GM08714 (cell line): ENCODE data around the gene SLC22A23.
"Not testable (repeated sequence)": the region's sequence is repeated elsewhere in the genome, so short reads cannot be mapped to it uniquely, and the experiment has no call there.

ENCODE experiments used
- H3K4me3 ChIP-seq: fragments of 200-500 bp; sonication (Bioruptor generic); 2 replicates; pipeline ENCODE4 v1.5.1; 2014; ENCODE audit warnings: mild to moderate bottlenecking, low read length, inconsistent platforms
- ZNF274 ChIP-seq: IDR thresholded peaks from 2 replicates; pipeline ENCODE4 v1.6.1; 2012; ENCODE audit warnings: mild to moderate bottlenecking, low read depth, low read length

Gene SLC22A23

DNA sequence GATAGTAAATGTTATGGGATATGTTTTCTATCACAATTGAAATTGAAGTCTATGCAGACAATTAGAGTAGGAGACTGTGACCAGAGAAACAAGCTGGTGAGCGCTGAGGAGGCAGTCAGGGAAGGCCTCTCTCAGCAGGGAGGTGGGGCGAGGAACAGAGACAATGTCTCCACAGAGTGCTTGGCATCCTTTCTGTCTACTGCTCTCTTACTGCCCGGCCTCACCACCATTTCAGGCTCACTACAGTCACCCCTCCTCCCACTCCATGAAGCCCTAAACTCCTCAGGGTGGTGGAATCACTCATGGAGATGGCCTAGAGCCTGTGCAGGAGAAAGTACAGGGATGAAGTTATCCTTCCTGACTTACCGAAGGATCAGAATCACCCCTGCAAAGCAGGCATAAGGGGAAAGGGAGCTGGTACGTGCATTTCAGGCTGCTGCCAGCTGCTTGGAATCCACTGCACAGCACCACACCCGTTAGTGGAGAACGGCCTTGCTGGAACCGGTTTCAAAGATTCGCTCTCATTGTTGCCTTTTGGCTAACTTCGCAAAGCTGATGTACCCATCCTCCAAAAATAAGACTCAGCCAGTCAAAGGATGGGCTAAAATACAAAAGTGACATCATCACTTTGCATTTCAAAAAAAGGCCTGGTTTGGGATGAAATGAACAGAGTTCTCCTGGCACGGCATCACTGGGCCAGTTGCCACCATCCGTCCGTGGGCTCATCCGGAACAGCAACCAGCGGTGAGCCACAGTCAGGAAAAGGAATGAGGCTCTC lies 67.3 kb downstream of the SLC22A23 start:
- no peak overlapping the region for H3K4me3 ChIP-seq
- TF ChIP-seq ZNF274: no peak

DNA sequence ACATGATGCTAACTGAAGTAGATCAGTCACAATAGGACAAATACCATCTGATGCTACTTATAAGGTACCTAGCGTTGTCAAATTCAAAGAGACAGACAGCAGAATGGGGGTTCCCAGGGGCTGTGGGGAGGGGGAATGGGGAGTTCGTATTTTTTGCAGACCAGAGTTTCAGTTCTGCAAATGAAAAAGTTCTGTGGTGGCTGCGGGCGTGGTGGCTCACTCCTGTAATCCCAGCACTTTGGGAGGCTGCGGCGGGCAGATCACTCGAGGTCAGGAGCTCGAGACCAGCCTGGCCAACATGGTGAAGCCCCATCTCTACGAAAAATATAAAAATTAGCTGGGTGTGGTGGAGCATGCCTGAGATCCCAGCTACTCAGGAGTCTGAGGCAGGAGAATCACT lies 68.1 kb downstream of the SLC22A23 start:
- no peak for TF ChIP-seq ZNF274

DNA sequence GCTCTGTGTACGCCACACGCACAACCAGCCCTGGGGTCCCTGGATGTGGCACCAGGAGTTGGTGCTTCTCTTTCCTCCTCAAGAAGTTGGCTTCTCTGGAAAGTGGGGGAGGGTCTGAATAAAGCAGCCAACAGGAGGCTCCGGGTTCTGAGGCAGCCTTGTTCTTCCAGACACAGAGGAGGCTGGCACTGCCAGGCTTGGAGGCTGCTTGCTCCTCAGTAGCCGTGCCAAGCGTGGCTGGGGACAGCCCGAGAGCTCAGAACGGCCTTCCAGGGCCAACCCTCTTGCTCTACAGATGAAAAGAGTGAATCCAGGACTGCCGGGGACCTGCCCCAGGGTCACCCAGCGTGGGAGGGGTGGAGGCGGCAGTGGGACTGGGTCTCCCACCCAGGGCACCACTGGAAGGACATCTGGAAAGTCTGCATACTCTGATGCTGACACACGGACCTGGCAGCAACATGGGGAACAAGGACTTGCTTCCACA lies 70.4 kb downstream of the SLC22A23 start:
- TF ChIP-seq ZNF274: no peak
- H3K4me3 ChIP-seq: no peak overlapping the region

More for the DNA sequence above, 68.1 kb downstream of the SLC22A23 start:
- no peak overlapping the region for H3K4me3 ChIP-seq

DNA sequence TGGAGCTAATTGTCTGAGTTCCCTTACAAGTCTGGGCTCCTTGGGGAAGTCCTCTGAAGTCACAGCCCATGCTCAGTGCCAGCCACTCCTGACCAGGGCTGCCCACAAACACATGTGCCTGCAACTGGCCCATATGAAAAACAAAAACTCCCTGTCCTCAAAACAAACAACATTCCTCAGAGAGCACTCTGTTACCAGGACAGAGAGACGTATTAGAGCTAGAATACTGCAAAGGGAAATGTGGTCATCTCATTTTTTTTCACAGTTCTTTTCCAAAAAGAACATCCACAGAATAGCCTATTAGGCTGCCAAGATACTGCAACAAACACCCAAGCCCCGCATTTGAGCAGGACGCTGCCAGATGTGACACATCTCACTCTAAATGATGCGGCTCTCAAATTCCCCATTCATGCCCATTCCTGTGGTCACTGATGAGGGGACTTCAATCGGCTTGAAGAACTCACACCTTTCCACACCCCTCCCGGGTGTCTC lies 71.1 kb downstream of the SLC22A23 start:
- H3K4me3 ChIP-seq: no peak overlapping the region
- no peak for TF ChIP-seq ZNF274

DNA sequence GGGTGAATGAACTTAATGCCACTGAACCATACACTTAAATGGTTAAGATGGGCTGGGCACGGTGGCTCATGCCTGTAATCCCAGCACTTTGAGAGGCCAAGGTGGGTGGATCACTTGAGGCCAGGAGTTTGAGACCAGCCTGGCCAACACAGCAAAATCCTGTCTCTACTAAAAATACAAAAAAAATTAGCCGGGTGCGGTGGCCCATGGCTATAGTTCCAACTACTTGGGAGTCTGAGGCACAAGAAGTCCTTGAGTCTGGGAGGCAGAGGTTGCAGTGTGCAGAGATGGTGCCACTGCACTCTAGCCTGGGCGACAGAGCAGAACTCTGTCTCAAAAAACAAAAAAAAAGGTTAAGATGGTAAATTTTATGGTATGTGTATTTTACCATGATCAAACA lies 71.7 kb downstream of the SLC22A23 start:
- not testable (repeated sequence) for H3K4me3 ChIP-seq

DNA sequence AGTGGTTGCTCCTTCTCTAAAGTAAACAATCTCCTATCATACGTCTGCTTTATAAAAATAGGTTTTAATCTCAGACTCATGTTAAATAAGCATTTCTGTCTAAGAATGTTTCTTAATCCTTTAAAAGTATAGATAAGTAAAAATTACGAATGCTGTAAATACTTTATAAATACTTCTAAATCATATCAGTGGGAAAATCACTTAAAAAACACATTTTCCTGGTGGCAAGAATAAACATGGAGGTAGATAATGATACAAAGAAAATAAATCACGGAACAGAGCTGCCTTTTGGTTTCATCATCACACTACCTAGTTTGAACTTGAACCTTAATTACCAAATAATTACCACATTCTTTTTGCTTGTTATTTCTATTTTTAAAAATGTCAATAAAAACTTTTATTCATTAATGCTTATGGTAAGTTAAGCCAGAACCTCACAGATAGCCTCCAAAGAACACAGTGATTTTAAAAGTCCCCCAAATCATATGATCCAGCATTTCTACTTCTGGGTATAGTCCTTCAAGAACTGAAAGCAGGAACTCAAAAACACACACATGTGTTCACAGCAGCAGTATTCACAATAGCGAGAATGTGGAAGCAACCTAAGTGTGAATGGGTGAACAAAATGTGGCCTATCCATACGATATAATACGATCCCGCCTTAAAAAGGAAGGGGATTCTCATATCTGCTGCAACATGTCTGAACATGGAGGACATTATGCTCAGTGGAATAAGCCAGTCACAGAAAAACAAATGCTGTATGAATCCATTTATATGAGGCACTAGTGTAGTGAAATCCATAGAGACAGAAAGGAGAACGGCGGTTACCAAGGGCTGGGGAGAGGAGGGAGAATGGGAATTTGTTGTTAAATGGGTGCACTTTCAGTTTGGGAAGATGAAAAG lies 72.4 kb downstream of the SLC22A23 start:
- no peak for TF ChIP-seq ZNF274
- H3K4me3 ChIP-seq: no peak overlapping the region

DNA sequence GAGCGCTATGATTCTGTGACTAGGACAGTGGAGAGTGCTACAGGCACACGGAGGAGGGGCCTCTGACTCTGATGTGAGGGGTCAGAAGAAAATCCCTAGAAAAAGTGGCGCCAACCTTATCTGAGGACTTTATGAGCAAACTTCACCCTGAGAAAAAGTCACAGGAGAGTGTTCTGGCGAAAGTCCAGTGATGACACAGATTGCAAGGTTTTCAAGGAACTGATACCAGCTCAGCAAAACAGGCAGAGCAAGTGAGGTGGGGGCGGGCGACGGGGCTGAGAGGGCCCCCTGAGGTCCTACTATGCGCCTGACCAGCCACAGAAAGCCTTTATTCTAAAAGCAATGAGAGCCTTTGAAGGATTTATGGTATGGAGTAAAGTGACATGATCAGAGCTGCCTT lies 73.3 kb downstream of the SLC22A23 start:
- no peak for TF ChIP-seq ZNF274
- H3K4me3 ChIP-seq: no peak overlapping the region

DNA sequence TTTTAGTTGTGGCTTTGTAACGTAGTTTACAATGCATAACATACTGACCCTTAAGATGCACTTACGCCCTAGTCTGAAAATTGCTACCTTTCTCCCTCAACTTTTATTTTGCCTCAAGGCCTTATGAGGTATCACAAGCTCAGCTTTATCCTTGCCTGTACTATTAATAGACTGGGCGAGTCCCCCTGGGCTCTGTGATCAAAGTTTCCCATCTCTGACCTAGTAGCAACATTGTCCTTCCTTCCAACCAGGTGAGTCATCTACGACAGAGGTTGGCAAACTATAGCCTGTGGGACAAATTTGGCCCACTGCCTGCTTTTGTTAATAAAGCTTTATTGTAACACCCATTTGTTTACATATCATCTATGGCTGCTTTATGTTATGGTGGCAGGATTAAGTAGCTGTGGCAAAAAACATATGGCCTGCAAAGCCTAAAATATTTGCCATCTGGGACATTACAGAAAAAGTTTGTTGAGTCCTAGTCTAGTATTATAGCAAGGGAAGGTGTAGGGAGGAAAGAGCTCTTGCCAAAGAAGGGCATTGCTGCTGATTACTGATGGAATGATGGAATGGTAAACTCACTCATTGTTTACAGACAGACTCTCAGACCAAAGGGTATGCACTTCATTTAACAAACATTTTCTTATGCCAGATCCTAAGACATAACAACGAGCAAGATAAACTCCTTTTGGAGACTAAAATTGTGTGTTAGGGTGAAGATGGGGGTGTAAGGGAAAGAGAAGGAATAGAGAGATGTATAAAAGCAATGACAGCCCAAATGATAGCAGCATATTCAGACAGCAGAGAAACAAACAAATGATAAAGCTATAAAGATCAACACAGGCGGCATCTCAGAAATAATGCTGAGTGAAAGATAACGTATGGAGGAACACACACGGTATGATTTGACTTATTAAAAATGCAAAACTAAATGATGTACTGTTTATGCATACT lies 74.2 kb downstream of the SLC22A23 start:
- no peak overlapping the region for H3K4me3 ChIP-seq
- no peak for TF ChIP-seq ZNF274

DNA sequence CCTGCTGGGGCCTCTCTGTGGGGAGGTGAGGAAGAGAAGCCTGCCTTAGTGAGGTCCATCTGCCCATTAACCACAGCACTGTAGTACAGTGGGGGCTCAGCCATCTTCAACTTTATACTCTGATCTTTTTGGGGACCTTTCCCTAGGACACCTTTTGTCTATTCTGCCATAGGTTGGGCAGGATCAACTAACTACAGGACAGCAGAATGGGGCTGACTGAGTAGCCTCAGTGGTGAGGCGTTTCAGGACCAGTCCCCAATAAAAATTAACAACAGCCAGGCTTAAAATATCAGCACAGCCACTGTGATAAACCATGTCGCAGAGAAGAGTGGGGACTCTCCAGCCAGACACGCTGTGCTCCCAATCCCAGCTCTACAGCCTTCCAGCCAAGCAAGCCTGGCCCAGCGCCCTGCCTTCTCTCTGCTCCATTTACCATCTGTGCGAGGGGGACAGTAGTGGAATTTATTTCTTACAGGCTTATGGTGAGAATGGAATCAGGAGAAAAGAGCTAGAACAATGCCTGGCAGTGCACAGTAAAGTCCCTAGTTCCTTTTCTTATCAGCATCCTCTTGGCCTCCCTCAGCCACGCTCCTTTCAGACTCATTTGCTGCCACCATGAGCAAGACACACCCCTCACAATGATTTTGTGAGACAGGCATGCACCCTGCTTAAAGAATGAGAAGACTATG lies 75.5 kb downstream of the SLC22A23 start:
- no peak overlapping the region for H3K4me3 ChIP-seq
- TF ChIP-seq ZNF274: no peak

DNA sequence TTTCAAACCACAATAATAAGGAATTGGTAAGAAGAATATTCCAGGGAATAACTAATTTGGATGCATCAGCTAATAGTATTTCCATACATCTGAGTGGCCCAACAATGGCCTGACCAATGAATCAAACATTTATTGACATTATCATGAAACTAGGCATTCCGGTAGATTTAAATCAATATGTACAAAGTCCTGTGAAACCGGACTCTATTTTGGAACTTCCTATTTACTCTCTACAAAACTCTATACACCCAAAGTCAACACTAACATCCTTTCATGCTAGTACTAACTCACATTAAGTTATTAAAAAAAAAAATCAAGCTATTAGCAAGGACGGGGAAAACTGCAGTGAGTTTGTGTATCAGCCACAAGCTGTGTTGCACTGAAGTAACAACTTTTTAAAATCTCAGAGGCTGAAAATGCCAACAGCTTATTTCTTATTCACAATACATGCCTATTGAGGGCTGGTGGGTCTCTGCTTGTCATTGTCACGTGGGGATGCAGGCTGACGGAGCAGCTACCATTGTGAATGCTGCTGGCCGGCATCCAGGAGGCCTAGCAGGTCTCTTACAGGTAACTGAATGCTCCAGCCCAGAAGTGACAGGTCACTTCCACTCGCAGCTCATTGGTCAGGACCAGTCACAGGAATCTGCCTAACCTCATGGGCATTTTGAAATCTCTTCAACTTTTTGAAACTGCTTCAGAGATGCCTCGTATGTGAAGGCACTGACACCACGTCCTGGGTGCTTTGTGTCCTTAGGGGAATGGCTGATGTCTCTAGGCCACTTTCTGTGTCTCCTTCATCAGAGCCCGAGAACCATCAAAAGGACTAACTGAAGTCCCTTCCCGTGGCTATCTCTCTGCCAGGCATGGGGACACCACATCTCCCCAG lies 76.3 kb downstream of the SLC22A23 start:
- no peak for TF ChIP-seq ZNF274
- no peak overlapping the region for H3K4me3 ChIP-seq

DNA sequence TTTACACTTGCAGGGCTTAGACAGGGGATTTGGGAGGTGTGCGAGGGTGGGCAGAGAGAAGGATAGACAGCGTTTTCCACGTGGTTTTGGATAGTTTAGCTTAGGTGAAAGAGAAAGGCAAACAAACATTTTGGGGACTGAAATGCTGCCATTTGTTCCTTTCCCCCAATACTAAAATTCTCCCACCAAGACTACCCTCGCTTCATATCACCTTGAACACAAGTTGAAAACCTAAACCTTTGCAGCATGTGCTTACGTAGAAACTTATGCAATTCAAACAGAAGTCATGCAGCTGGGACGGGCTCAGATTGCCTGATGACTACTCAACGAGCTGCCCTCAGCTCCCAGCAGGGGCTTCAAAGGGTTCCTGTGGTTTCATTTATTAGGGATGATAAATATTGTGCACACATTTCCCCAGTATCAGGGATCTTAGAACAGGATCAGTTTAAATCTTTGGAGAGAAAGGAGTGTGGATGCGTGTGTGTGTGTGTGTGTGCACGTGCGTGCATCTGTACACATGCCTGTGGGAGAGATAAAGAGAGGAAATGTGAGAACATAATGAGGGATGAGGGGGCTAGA lies 77.3 kb downstream of the SLC22A23 start:
- TF ChIP-seq ZNF274: no peak
- no peak overlapping the region for H3K4me3 ChIP-seq

DNA sequence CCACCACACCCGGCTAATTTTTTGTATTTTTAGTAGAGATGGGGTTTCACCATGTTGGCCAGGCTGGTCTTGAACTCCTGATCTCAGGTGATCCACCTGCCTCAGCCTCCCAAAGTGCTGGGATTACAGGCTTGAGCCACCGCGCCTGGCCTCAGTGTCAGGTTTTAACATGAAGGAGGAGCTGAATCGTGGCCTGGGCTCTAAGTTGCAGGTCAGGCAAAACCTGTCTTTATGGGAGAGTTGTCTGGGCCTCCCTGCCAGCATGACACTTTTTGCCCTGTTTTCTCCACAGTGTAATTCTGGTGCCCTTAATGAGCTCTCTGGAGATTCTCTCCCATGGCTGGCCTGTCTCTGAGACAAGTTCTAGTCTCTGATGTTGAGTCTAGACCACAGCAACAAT lies 78.0 kb downstream of the SLC22A23 start:
- H3K4me3 ChIP-seq: not testable (repeated sequence)

DNA sequence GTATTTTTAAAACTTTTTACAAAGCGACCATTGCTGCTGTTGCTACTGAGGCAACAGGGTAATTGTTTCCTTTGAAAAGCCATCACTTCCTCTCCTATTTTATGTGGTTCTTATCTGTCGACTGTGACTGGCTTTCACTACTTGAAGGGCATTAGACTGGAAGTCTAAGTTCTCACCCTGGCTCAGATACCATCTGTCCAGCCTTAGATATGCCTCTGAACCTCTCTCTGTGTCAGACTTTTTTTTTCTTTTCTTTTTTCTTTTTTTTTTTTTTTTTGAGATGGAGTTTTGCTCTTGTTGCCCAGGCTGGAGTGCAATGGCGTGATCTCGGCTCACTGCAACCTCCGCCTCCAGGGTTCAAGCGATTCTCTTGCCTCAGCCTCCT lies 78.5 kb downstream of the SLC22A23 start:
- not testable (repeated sequence) for H3K4me3 ChIP-seq
